Measurements from ENCODE around the gene CXorf58.
"Not testable (repeated sequence)": the region's sequence is repeated elsewhere in the genome, so short reads cannot be mapped to it uniquely, and the experiment has no call there.

The CXorf58 gene

GRCh38 chrX:23964191-23964590 is 56.4 kb downstream of the CXorf58 start:
- no peak for DNase-seq

DNA sequence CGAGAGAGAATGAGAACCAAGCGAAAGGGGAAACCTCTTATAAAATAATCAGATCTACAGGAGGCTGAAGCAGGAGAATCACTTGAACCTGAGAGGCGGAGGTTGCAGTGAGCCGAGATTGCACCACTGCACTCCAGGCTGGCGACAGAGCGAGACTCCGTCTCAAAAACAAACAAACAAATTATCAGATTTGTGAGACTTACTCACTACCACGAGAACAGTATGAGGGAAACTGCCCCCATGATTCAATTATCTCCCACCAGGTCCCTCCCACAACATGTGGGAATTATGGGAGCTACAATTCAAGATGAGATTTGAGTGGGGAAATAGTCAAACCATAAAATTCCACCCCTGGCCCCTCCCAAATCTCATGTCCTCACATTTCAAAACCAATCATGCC is 57.8 kb downstream of the CXorf58 start:
- not testable (repeated sequence) for DNase-seq

DNA sequence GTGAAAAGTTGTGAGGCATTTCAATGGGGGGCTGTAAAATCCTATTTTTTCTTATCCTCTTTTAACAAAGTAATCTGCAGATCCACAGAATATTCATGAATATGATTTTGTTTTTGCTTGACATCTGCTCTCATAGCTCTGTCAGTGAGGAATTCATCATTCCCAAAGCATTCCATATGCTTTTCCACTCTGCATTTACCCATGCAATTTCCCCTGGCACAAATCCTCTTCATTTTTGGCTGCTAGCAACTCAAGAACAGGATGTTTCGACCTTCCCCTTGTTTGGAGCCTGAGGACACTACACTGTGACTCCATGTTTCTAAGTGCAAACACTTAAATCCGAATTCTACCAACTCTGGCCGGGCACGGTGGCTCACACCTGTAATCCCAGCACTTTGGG is 70.7 kb downstream of the CXorf58 start:
- DNase-seq, result no peak

GRCh38 chrX:23980011-23980441 is 72.2 kb downstream of the CXorf58 start:
- no peak for DNase-seq

GRCh38 chrX:23981222-23981621 is 73.4 kb downstream of the CXorf58 start:
- no peak for DNase-seq

DNA sequence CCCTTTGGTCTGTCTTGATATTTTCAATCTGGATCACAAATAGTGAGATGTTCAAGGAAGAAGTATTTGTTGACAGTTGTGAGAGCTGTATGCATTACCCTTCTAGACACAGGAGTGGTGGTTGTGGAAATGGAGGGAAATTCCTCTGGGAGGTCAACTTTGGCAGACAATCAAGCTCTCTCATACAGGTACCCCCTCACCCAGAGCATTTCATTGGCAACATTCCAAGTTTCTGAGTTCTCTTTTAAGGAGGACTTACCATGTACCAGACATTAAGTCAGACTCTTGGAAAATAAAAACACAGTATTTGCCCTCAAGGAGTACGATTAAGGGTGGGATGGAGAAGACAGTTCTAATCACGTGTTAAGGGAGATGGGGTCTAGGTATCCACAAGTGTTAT is 73.9 kb downstream of the CXorf58 start:
- peak; percentile 2 for DNase-seq

DNA sequence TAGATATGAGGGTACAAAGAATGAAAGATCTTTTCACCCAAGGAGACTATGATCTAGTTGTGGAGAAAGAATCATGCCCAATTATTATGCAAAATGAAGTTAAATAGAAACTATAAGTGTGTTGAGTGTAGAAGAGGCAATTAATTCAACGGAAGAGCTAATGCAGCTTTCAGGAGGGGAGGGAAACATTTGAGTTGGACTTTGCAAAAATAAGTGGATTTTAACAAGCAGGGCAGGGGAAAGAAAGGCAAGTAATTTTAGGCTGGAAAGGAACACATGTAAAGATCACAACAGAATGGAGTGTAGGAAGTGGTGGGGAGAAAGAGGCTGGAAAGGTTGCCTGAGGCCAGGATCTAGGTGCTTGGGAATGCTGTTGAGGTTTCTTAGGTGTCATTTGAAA is 75.1 kb downstream of the CXorf58 start:
- DNase-seq, result no peak
